GM12878 (cell line): Measurements from ENCODE around the gene ZNF148.

Source experiments
- CTCF ChIP-seq, 3 experiments: IDR thresholded peaks in 2 of 3; conservative IDR thresholded peaks in 1 of 3; 2 replicates each; pipeline ENCODE4 v1.5.1; 2011; ENCODE audit warnings: low read depth in 3 of 3, low read length in 3 of 3, mild to moderate bottlenecking in 3 of 3, control low read depth in 2 of 3, moderate library complexity in 2 of 3, inconsistent platforms in 1 of 3, mixed read lengths in 1 of 3; ENCODE audit not compliant: control insufficient read depth in 2 of 3, insufficient read depth in 1 of 3; ENCODE audit errors: extremely low read depth in 1 of 3
- MXI1 ChIP-seq: fragments of 150-350 bp; IDR thresholded peaks from 2 replicates; pipeline ENCODE4 v1.6.1; 2011; ENCODE audit warnings: low read depth, mild to moderate bottlenecking, inconsistent platforms, low read length, improper control_type of control experiment
- RAD21 ChIP-seq: IDR thresholded peaks from 2 replicates; pipeline ENCODE4 v1.6.1; 2011; ENCODE audit warnings: mild to moderate bottlenecking, low read depth, low read length, moderate library complexity; ENCODE audit not compliant: insufficient read depth
- YY1 ChIP-seq: IDR thresholded peaks from 2 replicates; pipeline ENCODE4 v1.6.1; 2011; ENCODE audit warnings: low read depth, mild to moderate bottlenecking, low read length
- TF ChIP-seq, protein P1 (sequence below): fragments of 450-650 bp; IDR thresholded peaks from 2 replicates; pipeline ENCODE4 v1.6.1; 2017; ENCODE audit warnings: mild to moderate bottlenecking, moderate library complexity

- TF ChIP-seq MXI1 (no peak), CTCF (IDR thresholded peaks at IDR 0.05 in 2 of 3, conservative IDR thresholded peaks at IDR 0.05 in 1 of 3; ENCODE audit: control insufficient read depth in 2 of 3, extremely low read depth in 1 of 3, insufficient read depth in 1 of 3, low read depth in 3 of 3, low read length in 3 of 3) (no peak), YY1 (no peak), RAD21 (no peak)
- TF ChIP-seq, protein P1, sequence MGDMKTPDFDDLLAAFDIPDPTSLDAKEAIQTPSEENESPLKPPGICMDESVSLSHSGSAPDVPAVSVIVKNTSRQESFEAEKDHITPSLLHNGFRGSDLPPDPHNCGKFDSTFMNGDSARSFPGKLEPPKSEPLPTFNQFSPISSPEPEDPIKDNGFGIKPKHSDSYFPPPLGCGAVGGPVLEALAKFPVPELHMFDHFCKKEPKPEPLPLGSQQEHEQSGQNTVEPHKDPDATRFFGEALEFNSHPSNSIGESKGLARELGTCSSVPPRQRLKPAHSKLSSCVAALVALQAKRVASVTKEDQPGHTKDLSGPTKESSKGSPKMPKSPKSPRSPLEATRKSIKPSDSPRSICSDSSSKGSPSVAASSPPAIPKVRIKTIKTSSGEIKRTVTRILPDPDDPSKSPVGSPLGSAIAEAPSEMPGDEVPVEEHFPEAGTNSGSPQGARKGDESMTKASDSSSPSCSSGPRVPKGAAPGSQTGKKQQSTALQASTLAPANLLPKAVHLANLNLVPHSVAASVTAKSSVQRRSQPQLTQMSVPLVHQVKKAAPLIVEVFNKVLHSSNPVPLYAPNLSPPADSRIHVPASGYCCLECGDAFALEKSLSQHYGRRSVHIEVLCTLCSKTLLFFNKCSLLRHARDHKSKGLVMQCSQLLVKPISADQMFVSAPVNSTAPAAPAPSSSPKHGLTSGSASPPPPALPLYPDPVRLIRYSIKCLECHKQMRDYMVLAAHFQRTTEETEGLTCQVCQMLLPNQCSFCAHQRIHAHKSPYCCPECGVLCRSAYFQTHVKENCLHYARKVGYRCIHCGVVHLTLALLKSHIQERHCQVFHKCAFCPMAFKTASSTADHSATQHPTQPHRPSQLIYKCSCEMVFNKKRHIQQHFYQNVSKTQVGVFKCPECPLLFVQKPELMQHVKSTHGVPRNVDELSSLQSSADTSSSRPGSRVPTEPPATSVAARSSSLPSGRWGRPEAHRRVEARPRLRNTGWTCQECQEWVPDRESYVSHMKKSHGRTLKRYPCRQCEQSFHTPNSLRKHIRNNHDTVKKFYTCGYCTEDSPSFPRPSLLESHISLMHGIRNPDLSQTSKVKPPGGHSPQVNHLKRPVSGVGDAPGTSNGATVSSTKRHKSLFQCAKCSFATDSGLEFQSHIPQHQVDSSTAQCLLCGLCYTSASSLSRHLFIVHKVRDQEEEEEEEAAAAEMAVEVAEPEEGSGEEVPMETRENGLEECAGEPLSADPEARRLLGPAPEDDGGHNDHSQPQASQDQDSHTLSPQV: no peak
These were observed 142.7 kb downstream of the ZNF148 start for GRCh38 chr3:125232401-125232800.
